B cell (primary cell): ENCODE measurements around the gene AKR1B15.
"Not testable (repeated sequence)": the region's sequence is repeated elsewhere in the genome, so short reads cannot be mapped to it uniquely, and the experiment has no call there.

Source experiments
- CTCF ChIP-seq: fragments of 200-600 bp; IDR thresholded peaks from one replicate; pipeline ENCODE4 v1.8.0; 2022; ENCODE audit warnings: antibody characterized with exemption, mild to moderate bottlenecking
- EZH2 ChIP-seq: IDR thresholded peaks from 2 replicates; pipeline ENCODE4 v1.6.1; 2012; ENCODE audit warnings: borderline replicate concordance, low read depth, mild to moderate bottlenecking, moderate library complexity, low read length; ENCODE audit not compliant: insufficient read depth, poor library complexity, severe bottlenecking

DNA sequence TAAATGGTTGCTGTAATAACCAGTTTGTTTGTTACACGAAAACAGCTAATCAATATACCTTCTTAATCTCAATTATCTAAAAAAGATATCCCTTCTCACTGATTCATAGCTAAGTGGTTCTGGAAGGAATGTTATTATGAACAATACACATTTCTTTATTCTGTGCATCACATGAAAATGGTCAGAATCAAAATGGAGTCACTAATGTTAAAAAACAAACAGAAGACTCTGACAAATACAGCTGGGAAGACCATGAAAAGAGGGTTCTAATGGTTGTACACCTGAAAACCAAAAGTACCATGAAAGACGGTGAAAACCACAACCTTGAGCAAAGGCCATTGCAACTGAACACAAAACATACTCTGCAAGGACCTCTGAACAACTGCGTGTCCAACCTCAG is 23.5 kb upstream of the AKR1B15 start:
- TF ChIP-seq CTCF, EZH2: not testable (repeated sequence)
